ENCODE results near the gene SLC27A5.

The SLC27A5 gene, protein sequence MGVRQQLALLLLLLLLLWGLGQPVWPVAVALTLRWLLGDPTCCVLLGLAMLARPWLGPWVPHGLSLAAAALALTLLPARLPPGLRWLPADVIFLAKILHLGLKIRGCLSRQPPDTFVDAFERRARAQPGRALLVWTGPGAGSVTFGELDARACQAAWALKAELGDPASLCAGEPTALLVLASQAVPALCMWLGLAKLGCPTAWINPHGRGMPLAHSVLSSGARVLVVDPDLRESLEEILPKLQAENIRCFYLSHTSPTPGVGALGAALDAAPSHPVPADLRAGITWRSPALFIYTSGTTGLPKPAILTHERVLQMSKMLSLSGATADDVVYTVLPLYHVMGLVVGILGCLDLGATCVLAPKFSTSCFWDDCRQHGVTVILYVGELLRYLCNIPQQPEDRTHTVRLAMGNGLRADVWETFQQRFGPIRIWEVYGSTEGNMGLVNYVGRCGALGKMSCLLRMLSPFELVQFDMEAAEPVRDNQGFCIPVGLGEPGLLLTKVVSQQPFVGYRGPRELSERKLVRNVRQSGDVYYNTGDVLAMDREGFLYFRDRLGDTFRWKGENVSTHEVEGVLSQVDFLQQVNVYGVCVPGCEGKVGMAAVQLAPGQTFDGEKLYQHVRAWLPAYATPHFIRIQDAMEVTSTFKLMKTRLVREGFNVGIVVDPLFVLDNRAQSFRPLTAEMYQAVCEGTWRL

DNA sequence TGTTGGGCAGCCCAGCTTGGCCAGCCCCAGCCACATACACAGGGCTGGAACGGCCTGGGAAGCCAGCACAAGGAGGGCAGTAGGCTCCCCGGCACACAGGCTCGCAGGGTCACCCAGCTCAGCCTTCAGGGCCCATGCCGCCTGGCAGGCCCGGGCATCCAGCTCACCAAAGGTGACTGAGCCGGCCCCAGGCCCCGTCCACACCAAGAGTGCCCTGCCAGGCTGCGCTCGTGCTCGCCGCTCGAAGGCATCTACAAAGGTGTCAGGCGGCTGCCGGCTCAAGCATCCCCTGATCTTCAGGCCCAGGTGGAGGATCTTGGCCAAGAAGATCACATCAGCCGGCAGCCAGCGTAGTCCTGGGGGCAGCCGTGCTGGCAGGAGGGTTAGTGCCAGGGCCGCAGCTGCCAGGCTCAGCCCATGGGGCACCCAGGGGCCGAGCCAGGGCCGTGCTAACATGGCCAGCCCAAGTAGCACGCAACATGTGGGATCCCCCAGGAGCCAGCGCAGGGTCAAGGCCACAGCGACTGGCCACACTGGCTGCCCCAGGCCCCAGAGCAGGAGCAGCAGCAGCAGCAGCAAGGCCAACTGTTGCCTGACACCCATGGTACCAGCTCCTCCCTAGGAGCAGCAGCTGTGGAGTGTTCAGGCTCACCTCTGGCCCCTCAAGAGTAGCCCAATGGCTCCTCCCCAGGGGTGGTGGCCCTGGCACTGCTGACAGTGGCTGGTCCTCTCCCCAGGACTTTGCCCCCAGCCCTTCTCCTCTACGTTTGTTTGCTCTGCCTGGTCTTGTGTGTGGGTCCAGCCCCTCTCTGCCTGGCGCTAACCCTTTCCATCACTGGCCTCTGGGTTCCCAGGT is at the start of gene SLC27A5:
SLC27A5 (minus strand) TSS at position 640 of the 856 bp plus-strand sequence; CDS start at position 603, 37 bp downstream.
- no peak for DNase-seq

DNA sequence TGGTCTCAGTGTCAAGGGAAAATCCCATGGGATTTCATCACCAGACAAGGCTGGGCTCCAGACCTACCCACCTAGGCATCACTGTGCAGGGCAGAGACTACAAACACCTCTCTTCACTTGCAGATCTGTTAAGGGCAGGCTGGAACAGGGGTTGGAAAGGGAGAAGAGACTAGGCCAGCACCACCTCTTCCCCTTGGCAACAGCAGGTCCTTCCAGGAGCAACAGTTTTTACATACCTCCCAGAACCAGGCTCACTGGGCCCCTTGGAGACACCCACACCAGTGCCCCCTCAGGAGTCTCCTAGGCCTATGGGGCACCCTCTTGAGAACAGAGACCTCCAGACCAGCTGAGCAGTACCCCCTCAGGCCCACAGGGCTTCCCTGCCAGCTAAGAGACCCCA is 49.1 kb upstream of the SLC27A5 start:
- no peak for DNase-seq

DNA sequence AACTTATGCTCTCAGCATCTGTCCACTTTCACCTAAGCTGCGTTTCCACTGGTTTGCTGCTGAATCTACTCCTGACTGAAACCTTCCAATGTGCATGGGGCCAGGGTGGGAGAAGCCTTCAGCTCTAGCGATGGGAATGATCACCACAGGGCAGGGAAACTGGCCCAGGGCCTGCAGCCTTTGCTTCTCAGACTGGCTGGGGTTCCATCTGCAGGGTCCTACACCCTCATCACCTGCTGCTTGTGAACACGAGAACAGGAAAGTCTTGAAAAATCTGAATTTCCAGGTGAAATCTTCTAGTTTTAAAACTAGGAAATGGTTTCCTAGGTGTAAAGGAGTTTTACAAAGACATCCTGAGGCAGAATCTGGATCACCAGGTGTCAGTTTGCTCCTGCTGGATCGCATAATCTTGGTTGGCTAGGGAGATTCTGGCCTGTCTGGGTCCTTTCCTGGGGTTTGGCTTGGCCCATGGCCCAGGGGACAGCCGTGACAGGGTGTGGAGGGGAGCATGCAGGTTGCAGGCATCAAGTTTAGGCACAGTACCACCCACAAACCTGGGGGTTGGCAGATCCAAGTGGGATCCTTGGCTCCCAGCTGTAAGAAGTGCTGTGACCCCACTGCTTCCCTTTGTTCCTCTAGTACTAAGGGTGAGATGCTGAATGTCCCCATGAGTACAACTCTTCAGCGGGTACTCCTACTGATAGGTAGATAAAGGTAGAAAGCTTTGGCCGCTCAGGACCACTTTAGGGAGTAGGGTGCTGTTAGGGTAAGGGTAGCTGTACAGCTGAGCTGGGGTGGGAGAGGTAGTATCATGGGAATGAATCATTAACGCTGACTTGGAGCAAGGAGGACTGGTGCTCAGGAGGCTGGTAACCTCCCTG is 48.5 kb upstream of the SLC27A5 start:
- DNase-seq = no peak

DNA sequence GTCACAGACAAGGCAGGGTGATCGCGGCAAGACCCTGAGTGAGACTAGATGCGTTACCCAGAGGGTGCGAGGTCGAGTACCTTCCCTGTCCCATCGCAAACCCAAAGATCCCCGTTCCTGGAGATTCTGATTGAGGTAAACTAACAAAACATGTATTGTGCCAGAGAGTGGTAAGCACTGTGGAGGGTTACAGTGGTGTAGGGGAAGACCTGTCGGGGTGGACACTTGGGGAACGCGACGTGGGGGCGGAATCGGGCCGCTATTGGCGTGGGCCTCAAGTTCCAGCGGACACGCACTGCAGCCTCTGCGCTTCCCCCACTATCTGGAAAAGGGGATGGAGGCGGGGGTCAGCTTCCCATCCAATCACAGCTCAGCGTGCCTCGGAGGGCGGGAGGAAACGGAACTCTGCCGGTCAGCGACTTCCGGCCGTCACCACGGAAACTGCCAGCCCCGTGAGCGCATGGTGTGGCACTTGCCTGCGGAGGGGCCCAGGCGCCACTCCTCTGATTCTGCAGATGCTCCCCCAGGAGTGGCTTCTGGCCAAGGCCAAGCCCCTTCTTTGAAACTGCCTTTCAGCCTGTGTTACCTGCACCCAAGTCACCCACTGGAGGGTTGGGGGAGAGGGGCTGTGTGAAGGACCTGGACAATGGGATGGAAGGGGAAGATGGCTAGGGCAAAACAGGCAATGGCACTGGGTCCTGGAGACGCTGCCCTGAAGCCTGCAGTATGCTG is 47.6 kb upstream of the SLC27A5 start:
- no peak for DNase-seq

DNA sequence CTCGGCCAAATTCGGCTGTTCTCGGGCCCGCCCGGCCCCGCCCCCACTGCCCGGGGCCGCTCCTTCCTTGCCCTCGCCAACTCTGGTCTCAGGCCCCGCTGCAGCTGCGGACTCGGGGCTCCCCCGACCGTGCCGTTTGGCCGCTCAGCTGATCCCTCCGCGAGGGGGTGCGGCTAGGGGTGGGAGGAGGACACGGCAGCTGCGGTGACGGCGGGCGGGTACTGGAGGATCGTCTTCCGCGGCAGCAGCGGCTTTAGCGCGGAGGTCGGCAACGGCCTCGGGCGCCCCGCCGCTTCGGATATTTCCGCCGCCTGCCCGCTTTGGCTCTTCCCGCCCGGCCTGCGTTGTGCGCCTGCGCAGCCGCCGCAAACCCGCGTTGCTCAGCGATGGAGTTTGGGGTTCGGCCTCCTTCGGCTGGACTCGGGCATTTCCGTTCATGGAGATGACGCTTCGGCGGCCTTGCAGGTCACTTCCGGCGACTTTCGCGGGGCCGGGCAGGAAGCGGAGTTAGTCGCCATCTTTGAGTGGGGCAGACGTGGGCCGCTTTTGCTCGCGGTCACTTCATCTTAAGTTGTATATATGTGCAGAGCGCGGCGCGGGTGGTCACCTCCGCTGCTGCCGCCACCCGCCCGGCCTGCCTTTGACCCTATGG is 47.0 kb upstream of the SLC27A5 start:
- no peak for DNase-seq

DNA sequence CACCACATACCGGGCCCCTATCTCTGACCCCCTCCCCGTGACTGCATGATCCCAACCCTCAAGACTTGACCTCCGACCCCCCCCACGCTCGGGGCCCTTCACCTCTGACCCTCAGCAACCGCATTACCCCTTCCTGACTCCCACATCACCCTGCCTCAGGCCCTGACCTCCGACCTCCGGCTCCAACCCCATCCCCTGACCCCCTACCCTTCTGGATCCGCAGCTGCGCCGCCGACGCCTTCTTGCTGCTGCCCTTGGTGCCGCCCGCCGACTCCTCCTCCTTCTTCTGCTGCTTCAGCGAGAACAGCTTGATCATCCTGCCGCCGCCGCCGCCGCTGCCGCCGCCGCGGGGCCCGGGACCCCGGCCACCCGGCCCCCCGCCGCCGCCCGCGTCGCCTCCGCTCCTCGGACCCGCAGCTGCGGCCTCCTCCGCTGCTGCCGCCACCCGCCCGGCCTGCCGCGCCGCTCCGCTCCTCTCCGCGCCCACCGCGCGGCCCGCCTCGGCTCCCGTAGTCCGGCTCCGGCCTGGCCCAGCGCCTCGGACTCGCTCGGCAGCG is 46.4 kb upstream of the SLC27A5 start, which contains the start of gene UBE2M:
UBE2M (minus strand) TSS at position 546 of the 557 bp plus-strand sequence; CDS start at position 316, 230 bp downstream.
- no peak for DNase-seq

DNA sequence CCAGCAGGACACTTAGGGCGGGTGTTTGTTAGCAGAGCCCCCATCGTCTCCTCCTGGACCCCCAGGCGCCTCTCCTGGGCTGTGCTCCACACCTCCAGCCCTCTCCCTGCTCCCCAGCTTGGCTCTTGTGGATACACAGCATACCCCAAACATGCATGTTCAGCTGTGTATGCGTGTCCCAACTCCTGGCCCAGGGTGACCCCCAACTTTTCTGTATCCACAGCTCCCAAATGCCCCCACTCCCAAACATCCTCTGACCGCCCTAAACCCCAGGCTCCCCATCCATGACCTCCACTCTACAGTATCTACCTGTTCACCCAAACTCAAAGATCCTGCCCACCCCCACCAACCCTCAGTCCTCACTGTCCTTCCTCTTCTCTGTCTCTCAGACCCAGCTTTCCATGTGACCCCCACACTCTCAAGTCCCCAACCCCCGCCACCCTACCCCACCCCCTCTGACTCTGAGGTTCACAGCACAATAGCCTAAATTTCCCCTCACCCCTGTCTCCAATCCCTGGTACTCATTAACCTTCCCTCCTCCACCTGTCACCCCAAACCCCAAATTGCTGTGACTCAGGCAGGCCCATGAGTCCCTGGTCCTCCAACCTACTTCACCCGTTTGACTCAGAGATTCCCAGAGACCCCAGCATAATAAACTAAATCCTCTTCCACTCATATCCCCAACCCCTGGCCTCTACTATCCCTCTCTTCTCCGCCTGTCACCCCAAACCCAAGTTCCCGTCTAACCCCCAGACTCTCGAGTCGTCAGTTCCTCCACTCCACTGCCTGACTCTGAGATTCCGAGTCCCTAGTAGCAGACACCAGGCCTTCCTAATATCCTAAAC is 45.7 kb upstream of the SLC27A5 start:
- DNase-seq = no peak

DNA sequence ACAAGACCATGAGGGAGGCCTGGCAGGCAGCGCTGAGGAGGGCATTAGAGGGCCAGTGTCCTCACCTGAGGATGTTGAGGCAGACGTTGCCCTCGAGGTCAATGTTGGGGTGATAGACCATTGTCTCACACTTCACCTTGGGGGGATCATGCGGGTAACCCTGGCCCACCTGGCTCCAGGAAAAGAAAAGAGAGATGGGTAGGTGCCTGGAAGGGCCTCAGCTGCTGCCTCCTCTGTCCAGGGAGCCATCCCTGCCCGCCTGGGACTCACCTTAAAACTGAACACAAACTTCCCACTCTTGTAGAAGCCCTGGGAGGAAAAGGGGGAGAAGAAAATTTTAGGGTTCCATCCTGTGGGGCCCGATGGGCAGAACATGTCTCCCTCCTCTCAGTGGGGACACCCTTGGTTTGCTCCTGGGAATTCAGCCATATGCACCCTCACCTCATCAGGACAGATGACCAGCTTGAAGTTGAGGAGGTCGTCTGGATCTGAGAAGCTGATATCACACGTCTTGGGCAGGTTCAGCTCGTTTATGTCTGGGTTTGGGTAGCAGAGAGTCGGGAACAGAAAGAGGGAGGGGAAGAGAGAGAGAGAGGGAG is 44.9 kb upstream of the SLC27A5 start:
- DNase-seq = no peak

DNA sequence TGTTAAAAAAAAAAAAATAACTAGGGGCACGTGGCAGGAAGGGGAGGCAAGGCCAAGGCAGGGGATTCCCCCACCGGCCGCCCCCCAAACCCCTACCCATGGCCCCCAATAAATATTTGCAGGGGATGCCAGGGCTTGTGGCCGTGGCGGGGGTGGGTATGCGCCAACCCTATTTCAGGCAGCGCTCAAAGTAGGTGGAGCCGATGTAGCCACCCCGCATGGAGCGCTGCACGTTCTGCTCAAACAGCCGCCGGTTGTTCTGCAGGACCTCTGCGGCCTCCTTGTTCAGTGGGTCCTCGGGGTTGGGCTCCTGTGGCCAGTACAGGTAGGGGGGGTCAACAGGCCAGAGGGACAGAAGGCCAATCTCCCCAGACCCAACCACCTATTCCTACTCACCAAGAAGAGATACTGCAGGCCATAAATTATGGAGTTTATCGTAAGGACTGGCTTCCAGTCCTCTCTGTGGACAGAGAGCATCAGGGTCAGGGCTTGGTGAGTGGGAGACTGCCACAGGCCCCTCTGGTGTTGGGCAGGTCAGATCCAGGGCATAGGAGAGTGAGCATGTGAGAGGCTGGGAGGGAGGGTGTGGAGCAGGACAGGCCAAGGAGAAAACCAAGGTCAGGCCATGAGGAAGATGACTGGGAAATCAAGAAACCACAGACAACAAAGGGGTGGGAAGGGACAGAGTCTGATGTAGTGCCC is 44.3 kb upstream of the SLC27A5 start:
- no peak for DNase-seq

DNA sequence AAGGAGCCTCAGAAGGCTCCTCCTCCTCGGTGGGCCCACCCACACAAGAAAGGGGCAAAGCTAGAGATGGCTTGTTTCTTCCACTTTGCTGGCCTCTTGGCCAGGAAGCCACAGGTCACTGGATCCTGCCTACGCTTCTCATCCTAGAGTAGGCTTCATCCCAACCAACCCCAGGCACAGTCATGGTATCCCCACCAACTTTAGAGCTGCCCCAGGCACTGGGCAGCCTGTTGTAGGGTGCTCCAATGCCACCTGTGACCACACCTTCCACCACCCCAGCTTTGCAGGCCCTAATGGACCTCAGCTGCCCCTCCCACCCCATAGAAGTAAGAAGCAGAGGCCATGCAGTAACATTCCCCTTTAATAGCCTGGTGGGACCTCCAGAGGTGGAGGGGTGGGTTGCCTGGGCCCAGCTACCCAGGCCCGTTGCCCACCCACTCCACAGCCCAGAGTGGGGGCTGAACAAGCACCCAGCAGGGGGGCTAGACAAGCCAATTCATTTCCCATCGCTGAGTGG is 43.6 kb upstream of the SLC27A5 start:
- DNase-seq = no peak

DNA sequence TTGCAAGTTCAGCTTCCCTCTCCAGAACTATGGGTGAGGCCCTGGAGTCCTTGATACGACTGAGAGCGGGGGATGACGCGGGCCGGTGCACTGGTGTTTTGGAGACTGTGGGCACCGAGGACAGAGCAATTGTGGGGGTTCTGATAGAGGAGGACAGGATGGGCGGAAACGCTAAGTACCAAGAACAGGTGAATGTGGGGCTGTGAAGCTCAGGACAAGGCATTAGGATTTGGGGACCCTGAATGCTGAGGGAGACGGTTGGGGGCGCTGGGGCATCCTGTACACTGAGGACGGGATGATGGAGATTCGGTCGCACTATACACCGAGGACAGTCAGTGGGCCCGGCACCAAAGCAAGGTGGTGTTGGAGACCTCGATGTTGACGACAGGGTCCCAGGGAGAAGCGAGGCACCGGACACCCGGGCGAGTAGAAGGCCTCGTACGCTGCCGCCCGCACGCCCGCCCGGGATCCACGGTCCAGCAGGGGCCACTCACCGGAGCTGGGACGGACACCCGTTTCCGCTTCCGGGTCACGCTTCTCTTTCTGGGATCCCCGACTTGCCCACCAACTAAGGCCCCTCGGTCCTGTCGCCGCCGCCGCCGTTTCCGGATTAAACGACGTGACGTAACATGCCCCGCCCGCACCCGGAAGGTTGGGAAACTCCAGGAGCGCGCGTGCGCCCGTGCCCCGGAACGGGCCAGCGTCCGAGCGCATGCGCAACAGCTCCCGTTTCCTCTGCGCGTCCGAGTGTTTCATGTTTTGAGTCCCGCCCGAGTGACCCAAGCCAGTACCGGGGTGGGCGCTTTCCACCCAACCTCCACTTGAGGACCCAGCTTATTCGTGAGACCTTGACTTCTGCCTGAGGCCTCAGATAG is 42.9 kb upstream of the SLC27A5 start, which contains the start of gene CHMP2A:
CHMP2A (minus strand) TSS at position 612 of the 875 bp plus-strand sequence. CDS start 893 bp downstream, outside the sequence.
- no peak for DNase-seq

DNA sequence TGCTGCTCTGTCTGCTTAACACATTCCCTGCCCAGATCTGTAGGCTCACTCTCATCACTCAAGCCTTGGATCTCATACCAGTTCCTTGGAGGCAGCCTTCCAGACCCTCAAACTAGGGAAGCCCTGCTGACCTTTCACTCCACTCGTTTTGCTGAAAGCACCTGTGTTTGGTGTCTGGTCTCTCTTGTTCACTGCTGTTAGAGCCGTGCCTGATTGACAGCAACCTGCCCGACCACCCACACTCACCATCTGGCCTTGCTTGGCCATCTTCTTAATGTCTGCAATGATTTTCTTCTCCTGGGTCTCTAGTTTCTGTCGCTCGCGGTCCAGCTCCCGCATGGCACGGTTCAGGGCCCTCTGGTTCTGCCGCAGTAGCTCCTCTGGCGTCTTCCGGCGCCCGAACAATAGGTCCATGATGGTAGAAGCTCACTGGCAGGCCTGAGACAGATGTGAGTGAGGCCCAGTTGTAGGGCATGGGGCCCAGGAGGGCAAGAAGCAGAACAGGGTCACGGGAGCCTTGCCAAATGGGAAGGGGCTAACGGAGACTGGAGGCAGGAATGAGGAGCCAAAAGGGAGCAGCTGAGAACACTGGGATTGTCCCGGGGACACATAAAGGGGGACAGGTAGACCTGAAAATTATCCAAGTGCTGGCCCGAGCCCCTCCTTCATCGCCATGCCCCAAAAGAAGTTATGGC is 42.2 kb upstream of the SLC27A5 start:
- no peak for DNase-seq

DNA sequence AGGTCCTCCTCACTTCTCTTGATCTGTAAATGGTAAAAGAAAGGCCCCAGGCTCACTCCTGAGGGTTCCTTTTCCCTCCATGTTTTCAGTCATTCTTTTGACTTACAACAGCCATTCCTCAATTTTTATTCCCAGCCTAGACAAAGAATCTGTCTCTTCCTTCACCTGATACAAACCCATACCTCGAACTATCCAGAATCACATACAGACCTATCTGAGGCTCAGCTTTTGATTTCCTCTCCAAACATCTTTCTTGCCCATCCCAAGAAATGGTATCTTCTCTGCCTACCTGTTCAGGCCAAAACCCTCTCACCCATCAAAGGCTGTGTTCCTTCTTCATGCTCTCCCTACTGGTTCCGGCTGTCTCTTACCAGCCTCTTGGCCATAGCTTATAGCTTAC is 40.9 kb upstream of the SLC27A5 start:
- DNase-seq = no peak

DNA sequence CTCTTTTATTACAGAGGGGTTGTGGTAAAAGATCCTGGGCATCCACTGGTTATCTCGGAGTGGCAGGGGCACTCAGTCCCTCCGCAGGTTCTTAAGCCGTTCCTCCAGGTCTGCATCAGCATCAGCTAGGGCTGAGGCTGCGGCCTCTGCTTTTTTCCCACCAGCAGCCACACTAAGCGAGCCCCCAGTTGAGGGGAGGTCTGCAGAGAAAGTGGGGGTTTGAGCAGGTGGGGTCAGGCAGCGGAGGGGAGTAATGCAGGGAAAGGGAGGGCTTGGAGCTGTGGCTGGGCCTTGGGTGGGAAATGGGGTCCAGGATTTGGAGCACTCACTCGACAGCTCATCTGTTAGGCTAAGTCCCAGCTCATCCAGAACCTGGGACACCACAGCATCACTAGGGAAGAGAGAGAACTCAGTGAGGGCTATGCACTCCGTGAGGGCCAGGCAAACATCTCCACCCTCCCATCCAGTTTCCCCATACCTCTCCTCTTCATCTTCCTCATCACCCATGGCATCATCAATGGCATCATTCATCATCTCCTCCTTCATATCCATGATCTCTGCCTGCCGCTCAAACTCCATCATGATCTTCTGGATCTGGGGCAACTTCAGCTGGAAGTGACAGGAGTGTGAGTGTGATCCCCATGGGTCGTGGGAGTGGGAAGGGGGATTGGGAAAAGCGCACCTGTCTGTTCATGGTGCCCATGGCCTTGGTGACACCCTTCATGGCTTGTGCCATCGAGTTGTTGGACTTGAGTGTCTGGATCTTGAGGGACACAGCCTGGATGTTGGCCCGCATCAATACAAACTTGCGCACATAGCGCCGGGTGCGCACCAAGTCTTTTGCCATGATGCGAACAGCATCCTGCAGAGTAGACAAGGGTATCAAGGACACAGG is 40.0 kb upstream of the SLC27A5 start:
- DNase-seq = no peak

DNA sequence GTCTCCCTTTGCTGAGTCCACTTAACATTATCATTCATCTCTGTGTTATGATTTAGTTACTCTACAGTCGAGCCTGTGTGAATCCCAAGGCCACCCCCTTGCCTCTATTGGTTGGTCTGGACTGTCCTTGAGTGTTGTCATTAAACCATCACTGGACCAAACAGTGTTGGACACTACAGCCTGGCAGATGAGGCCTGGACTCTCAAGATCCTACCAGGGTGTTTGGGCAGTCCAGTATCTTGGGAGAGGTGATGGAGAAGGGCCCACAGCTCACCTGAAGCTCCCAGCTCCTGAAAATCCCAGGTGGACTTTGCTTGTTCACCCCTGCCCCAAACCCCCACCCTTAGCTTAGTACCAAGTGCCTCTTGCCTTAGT is 39.3 kb upstream of the SLC27A5 start:
- no peak for DNase-seq
